Kidney epithelial cell (primary cell): Measurements from ENCODE around the gene FGFR3. TPM values are rescaled to one million over a fixed set of nuclear protein-coding genes. Genes with fewer than 3 reads are reported as not detected.

ENCODE experiments used
- DNase-seq: peaks from one replicate; pipeline ENCODE4 v3.0.0-alpha.2; 2010; ENCODE audit warnings: low read depth
- H3K27me3 ChIP-seq: 2 replicates; pipeline ENCODE4 v1.6.0; 2011; ENCODE audit warnings: low read length; ENCODE audit not compliant: control insufficient read depth, insufficient read depth
- H3K36me3 ChIP-seq: 2 replicates; pipeline ENCODE4 v1.5.1; 2011; ENCODE audit warnings: low read length; ENCODE audit not compliant: control insufficient read depth, insufficient read depth
- H3K4me3 ChIP-seq: 2 replicates; pipeline ENCODE4 v1.5.1; 2011; ENCODE audit warnings: low read depth, mild to moderate bottlenecking, control low read depth, low read length
- CTCF ChIP-seq: IDR thresholded peaks from 2 replicates; pipeline ENCODE4 v1.5.1; 2011; ENCODE audit warnings: mild to moderate bottlenecking, moderate library complexity, low read length, control low read depth, inconsistent platforms; ENCODE audit not compliant: insufficient read depth, poor library complexity, severe bottlenecking
- total RNA-seq: library from RNA; depleted of rRNA; stranded (reverse); fragments of >200 nt; gene quantifications from 2 replicates; pipeline ENCODE4 v1.2.3, GENCODE V29; 2015

FGFR3 gene
- total RNA-seq, 1 donor from 2014 or later, result 3.2 TPM

- no peak overlapping the region for H3K4me3 ChIP-seq
- no peak for TF ChIP-seq CTCF
- no peaks in the 10 kb centered on the region for H3K36me3 ChIP-seq
- H3K27me3 ChIP-seq, result peaks cover 4% of the 10 kb centered on the region
- no peak for DNase-seq
These were observed 31.9 kb upstream of the FGFR3 start for GRCh38 chr4:1761130-1761689.

- TF ChIP-seq CTCF, result no peak
- Histone ChIP-seq H3K36me3 (no peaks in the 10 kb centered on the region), H3K4me3 (no peak overlapping the region), H3K27me3 (peaks cover 4% of the 10 kb centered on the region)
- DNase-seq, result no peak
These were observed 30.7 kb upstream of the FGFR3 start for GRCh38 chr4:1762264-1763010.

GRCh38 chr4:1763070-1763549 is 30.0 kb upstream of the FGFR3 start:
- no peak for DNase-seq
- Histone ChIP-seq H3K27me3 (peaks cover 4% of the 10 kb centered on the region), H3K4me3 (no peak overlapping the region), H3K36me3 (no peaks in the 10 kb centered on the region)
- TF ChIP-seq CTCF, result no peak

- H3K36me3 ChIP-seq, result no peaks in the 10 kb centered on the region
- H3K27me3 ChIP-seq, result peaks cover 7% of the 10 kb centered on the region
- no peak overlapping the region for H3K4me3 ChIP-seq
- DNase-seq, result no peak
- no peak for TF ChIP-seq CTCF
These were observed 29.5 kb upstream of the FGFR3 start for GRCh38 chr4:1763550-1764080.

- Histone ChIP-seq H3K4me3 (no peak overlapping the region), H3K36me3 (no peaks in the 10 kb centered on the region), H3K27me3 (peaks cover 13% of the 10 kb centered on the region)
- DNase-seq, result no peak
- TF ChIP-seq CTCF, result no peak
These were observed 28.4 kb upstream of the FGFR3 start for GRCh38 chr4:1764670-1765069.
